Stimulated activated effector memory CD8-positive, alpha-beta T cell treated with anti-CD3 and anti-CD28 coated beads, Interleukin-12 subunit alpha, Interleukin-12 subunit beta, amount 100 ng/mL, for 72 hours (primary cell): ENCODE data around the gene IFI16.
A peak's percentile ranks its signal among the peaks of the same experiment; 100 is the strongest.
"Not testable (repeated sequence)": the region's sequence is repeated elsewhere in the genome, so short reads cannot be mapped to it uniquely, and the experiment has no call there.

Experiments
- ATAC-seq: fragments of 150-1000 bp; cut with Tn5 transposase; 2 replicates; pipeline ENCODE4 v1.10.0; 2021
- DNase-seq, 2 donors: peaks; one replicate each; pipeline ENCODE4 v3.0.0; 2021 to 2022; ENCODE audit warnings: low spot score in 2 of 2
- H3K27ac Mint-ChIP-seq: one replicate; pipeline ENCODE4 v1.8.0; 2022; ENCODE audit warnings: mild to moderate bottlenecking, mixed read lengths
- H3K36me3 Mint-ChIP-seq: one replicate; pipeline ENCODE4 v1.8.0; 2022; ENCODE audit warnings: mild to moderate bottlenecking, mixed read lengths
- H3K4me1 Mint-ChIP-seq: one replicate; pipeline ENCODE4 v1.8.0; 2022; ENCODE audit warnings: mixed read lengths
- H3K4me3 Mint-ChIP-seq: one replicate; pipeline ENCODE4 v1.8.0; 2022; ENCODE audit warnings: mild to moderate bottlenecking, mixed read lengths
- H3K9me3 Mint-ChIP-seq: one replicate; pipeline ENCODE4 v1.8.0; 2022; ENCODE audit warnings: mixed read lengths

IFI16 gene

GRCh38 chr1:159023723-159024122, 14.0 kb downstream of the IFI16 start:
- no peak for ATAC-seq
- Mint-ChIP-seq H3K27ac (peak overlapping the region; percentile 50), H3K36me3 (peaks cover 100% of the 10 kb centered on the region), H3K4me3 (no peak overlapping the region), H3K4me1 (peaks cover 78% of the 10 kb centered on the region), H3K9me3 (no peaks in the 10 kb centered on the region)
- no peak for DNase-seq

GRCh38 chr1:159025043-159025442, 15.3 kb downstream of the IFI16 start:
- H3K27ac Mint-ChIP-seq, result peak overlapping the region; percentile 50
- no peak for ATAC-seq
- DNase-seq, result no peak
- no peaks in the 10 kb centered on the region for H3K9me3 Mint-ChIP-seq
- H3K36me3 Mint-ChIP-seq, result peaks cover 100% of the 10 kb centered on the region
- no peak overlapping the region for H3K4me3 Mint-ChIP-seq
- peaks cover 81% of the 10 kb centered on the region for H3K4me1 Mint-ChIP-seq

- not testable (repeated sequence) for DNase-seq, H3K9me3 Mint-ChIP-seq, ATAC-seq
- peak overlapping the region; percentile 41 for H3K4me3 Mint-ChIP-seq
- H3K27ac Mint-ChIP-seq, result peak overlapping the region; percentile 43
- H3K4me1 Mint-ChIP-seq, result peaks cover 83% of the 10 kb centered on the region
- peaks cover 100% of the 10 kb centered on the region for H3K36me3 Mint-ChIP-seq
These were observed 17.1 kb downstream of the IFI16 start for GRCh38 chr1:159026841-159027240.

GRCh38 chr1:159030311-159030710, 20.6 kb downstream of the IFI16 start:
- no peak for ATAC-seq
- H3K4me3 Mint-ChIP-seq, result no peak overlapping the region
- peaks cover 76% of the 10 kb centered on the region for H3K4me1 Mint-ChIP-seq
- no peaks in the 10 kb centered on the region for H3K9me3 Mint-ChIP-seq
- no peak for DNase-seq
- peak overlapping the region; percentile 87 for H3K27ac Mint-ChIP-seq
- peaks cover 100% of the 10 kb centered on the region for H3K36me3 Mint-ChIP-seq

- Mint-ChIP-seq H3K4me3 (no peak overlapping the region), H3K27ac (peak overlapping the region; percentile 87), H3K4me1 (peaks cover 70% of the 10 kb centered on the region), H3K9me3 (no peaks in the 10 kb centered on the region), H3K36me3 (peaks cover 100% of the 10 kb centered on the region)
- no peak for DNase-seq
- ATAC-seq, result no peak
These were observed 21.3 kb downstream of the IFI16 start for GRCh38 chr1:159030877-159031447.

GRCh38 chr1:159040206-159040605, 30.5 kb downstream of the IFI16 start:
- peaks cover 51% of the 10 kb centered on the region for H3K4me1 Mint-ChIP-seq
- peaks cover 100% of the 10 kb centered on the region for H3K36me3 Mint-ChIP-seq

GRCh38 chr1:159040893-159041724, 31.4 kb downstream of the IFI16 start:
- ATAC-seq (peak; percentile 73), DNase-seq (no peak)
- Mint-ChIP-seq H3K4me1 (peaks cover 50% of the 10 kb centered on the region), H3K9me3 (no peaks in the 10 kb centered on the region), H3K4me3 (peak overlapping the region; percentile 19), H3K36me3 (peaks cover 100% of the 10 kb centered on the region), H3K27ac (peak overlapping the region; percentile 90)

More at GRCh38 chr1:159040206-159040605, 30.5 kb downstream of the IFI16 start:
- ATAC-seq, result no peak
- Mint-ChIP-seq H3K27ac (peak overlapping the region; percentile 90), H3K9me3 (no peaks in the 10 kb centered on the region), H3K4me3 (no peak overlapping the region)
- DNase-seq, result no peak

GRCh38 chr1:159046486-159046885, 36.8 kb downstream of the IFI16 start:
- H3K4me1 Mint-ChIP-seq, result peaks cover 35% of the 10 kb centered on the region
- peak; percentile 51 for ATAC-seq
- not testable (repeated sequence) for H3K9me3 Mint-ChIP-seq, DNase-seq, H3K4me3 Mint-ChIP-seq
- H3K27ac Mint-ChIP-seq, result peak overlapping the region; percentile 6
- peaks cover 100% of the 10 kb centered on the region for H3K36me3 Mint-ChIP-seq

- no peak for ATAC-seq
- peaks cover 100% of the 10 kb centered on the region for H3K36me3 Mint-ChIP-seq
- H3K27ac Mint-ChIP-seq, result peak overlapping the region; percentile 75
- H3K4me1 Mint-ChIP-seq, result peaks cover 49% of the 10 kb centered on the region
- H3K4me3 Mint-ChIP-seq, result no peak overlapping the region
- no peak for DNase-seq
- no peaks in the 10 kb centered on the region for H3K9me3 Mint-ChIP-seq
These were observed 41.7 kb downstream of the IFI16 start for GRCh38 chr1:159051436-159051835.

GRCh38 chr1:159054427-159054826, 44.7 kb downstream of the IFI16 start:
- H3K9me3 Mint-ChIP-seq, result no peaks in the 10 kb centered on the region
- DNase-seq (no peak), ATAC-seq (peak; percentile 23)
- H3K4me1 Mint-ChIP-seq, result peaks cover 45% of the 10 kb centered on the region
- peak overlapping the region; percentile 16 for H3K27ac Mint-ChIP-seq
- H3K4me3 Mint-ChIP-seq, result no peak overlapping the region
- peaks cover 100% of the 10 kb centered on the region for H3K36me3 Mint-ChIP-seq

GRCh38 chr1:159055181-159055641, 45.5 kb downstream of the IFI16 start:
- no peak for DNase-seq
- H3K9me3 Mint-ChIP-seq, result no peaks in the 10 kb centered on the region
- no peak overlapping the region for H3K4me3 Mint-ChIP-seq
- H3K27ac Mint-ChIP-seq, result peak overlapping the region; percentile 82
- peaks cover 45% of the 10 kb centered on the region for H3K4me1 Mint-ChIP-seq
- no peak for ATAC-seq
- peaks cover 100% of the 10 kb centered on the region for H3K36me3 Mint-ChIP-seq

GRCh38 chr1:159056069-159056698, 46.5 kb downstream of the IFI16 start:
- H3K4me3 Mint-ChIP-seq, result no peak overlapping the region
- peaks cover 100% of the 10 kb centered on the region for H3K36me3 Mint-ChIP-seq
- DNase-seq (no peak), ATAC-seq (no peak)
- peaks cover 36% of the 10 kb centered on the region for H3K4me1 Mint-ChIP-seq
- H3K9me3 Mint-ChIP-seq, result no peaks in the 10 kb centered on the region
- peak overlapping the region; percentile 82 for H3K27ac Mint-ChIP-seq

- Mint-ChIP-seq H3K27ac (no peak overlapping the region), H3K9me3 (no peaks in the 10 kb centered on the region), H3K36me3 (peaks cover 100% of the 10 kb centered on the region), H3K4me1 (peaks cover 18% of the 10 kb centered on the region), H3K4me3 (no peak overlapping the region)
- ATAC-seq (no peak), DNase-seq (no peak)
These were observed 49.0 kb downstream of the IFI16 start for GRCh38 chr1:159058751-159059150.

GRCh38 chr1:159065106-159065505, 55.4 kb downstream of the IFI16 start:
- peaks cover 25% of the 10 kb centered on the region for H3K4me1 Mint-ChIP-seq

GRCh38 chr1:159066108-159066507, 56.4 kb downstream of the IFI16 start:
- DNase-seq (no peak), ATAC-seq (no peak)
- Mint-ChIP-seq H3K27ac (peak overlapping the region; percentile 62), H3K9me3 (no peaks in the 10 kb centered on the region), H3K4me1 (peaks cover 31% of the 10 kb centered on the region), H3K4me3 (no peak overlapping the region), H3K36me3 (peaks cover 100% of the 10 kb centered on the region)

More at GRCh38 chr1:159065106-159065505, 55.4 kb downstream of the IFI16 start:
- Mint-ChIP-seq H3K27ac (no peak overlapping the region), H3K9me3 (no peaks in the 10 kb centered on the region), H3K36me3 (peaks cover 100% of the 10 kb centered on the region), H3K4me3 (no peak overlapping the region)
- ATAC-seq (no peak), DNase-seq (no peak)
